C1 segment of cervical spinal cord (tissue), 14 donors: Measurements from ENCODE around the gene SNX10.

Experiments used
- DNase-seq, 14 donors: peaks; one replicate each; lab custom pipeline; 2025; lab: John Stamatoyannopoulos, UW

SNX10 gene

GRCh38 chr7:26367219-26367711 lies 75.6 kb downstream of the SNX10 start:
- DNase-seq = peak in 2 of 14 donors; percentile 4 to 18

DNA sequence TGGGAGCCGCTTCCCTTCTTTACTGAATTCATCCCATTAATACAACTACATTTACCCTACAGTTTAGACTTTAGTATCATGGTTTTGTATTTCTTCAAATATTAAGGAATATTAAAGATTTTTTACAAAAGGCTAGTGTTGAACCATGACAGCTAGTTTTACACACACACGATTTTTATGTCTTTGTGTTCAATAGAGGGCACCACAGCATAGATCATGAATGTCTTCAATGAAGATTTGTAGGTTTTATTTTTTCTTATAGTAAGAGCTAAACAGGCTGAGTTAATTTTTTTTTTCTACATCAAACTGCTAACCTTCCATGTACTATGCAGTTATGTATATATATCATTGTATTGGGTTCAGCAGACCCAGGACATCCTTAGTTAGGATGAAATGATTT lies 76.9 kb downstream of the SNX10 start:
- peak in 1 of 14 donors; percentile 12 for DNase-seq

DNA sequence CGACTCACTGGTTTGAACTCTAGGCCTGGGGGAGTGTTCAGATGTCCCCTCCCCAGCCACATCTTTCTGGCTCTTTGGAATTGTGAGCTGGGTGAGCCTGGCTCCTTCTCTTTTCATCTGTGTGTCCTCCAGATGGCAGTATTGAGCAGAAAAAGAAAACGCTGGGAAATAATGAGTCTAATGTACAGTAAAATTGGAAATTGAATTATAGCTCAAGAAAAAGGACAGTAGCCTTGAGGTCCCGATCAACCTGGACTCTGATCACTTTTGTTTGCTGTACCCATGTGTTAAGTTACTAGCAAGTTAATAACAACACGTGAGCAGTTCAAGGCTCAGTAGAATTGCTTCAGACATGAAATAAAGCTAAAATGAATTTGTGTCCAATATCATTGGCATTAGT lies 77.9 kb downstream of the SNX10 start:
- DNase-seq = peak in 7 of 14 donors; percentile 5 to 71 (median 25)

GRCh38 chr7:26370011-26370410 lies 78.3 kb downstream of the SNX10 start:
- no peak for DNase-seq

DNA sequence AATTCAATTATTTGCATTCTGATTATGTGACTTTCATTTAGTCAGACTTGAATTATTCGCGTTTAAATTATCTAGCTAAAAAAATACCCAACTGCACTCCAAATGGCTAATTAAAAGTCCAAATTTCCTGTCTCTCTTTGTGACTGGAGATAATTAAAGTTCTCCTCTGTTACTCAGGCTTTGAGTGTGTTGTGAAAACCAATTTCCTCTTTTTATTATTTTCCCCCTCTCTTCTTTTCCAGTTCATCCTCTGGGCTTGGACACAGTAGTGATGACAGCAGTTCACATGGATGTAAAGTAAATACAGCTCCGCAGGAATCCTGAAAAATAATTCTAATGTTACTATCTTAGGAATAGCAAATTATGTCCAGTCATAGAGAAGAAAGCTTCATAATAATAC lies 80.6 kb downstream of the SNX10 start:
- no peak for DNase-seq

DNA sequence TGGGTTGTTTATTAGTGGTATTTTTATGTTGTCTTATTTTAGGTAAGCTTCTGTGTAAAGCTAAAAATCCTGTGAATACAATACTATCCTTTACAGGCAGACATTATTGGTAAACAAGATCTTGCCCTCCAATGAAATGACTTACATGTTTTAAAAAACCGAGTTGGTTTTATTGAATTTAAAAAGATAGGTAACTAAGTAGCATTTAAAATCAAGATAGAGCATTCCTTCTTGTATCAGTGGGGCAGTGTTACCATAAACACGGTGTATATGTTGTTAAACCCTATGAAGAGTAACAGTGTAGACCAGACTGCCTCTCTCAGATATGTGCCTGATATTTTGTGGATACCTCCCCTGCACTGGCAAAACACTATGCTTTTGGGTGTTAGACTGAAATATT lies 81.0 kb downstream of the SNX10 start:
- peak in 1 of 14 donors; percentile 36 for DNase-seq

- DNase-seq = no peak
Observed at GRCh38 chr7:26374647-26375373, 83.1 kb downstream of the SNX10 start.

- DNase-seq = peak in 1 of 14 donors; percentile 86
Observed at GRCh38 chr7:26375726-26376174, 84.1 kb downstream of the SNX10 start.

DNA sequence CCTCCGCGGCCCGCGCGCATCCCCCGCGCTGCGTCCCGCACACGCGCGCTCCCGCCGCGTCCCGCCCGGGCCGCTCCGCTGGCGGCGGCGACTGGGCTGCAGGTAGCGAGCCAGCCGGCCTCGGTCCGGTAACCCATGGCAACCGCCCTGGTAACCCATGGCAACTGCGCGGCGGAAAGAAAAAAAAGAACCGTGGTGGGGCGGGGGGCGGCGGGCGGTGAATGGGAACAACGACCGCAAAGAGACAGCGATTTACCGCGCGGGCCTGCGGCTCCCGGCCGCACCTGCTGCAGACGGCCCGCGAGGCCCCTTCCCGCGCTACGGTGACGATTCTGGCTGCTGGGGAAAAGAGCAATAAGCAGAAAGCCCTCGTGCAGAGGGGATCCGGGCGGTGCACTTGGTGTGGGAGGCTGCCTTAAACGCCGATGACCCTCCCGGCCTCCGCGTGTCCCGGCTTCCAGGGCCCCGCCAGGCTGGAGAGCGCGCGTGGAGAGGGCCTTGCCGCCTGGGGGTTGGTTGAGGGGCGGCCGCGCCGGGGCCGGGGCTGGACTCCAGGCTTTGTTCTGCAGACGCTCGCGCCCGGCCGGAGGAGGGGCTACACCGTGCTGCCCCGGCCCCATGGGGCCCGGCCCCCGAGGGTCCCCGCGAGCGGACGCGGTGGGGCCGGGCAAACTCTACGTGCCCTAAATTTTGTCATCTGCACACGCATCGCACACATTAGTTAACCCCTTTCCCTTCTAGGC lies 84.7 kb downstream of the SNX10 start:
- DNase-seq = peak in 10 of 14 donors; percentile 34 to 86 (median 74)

DNA sequence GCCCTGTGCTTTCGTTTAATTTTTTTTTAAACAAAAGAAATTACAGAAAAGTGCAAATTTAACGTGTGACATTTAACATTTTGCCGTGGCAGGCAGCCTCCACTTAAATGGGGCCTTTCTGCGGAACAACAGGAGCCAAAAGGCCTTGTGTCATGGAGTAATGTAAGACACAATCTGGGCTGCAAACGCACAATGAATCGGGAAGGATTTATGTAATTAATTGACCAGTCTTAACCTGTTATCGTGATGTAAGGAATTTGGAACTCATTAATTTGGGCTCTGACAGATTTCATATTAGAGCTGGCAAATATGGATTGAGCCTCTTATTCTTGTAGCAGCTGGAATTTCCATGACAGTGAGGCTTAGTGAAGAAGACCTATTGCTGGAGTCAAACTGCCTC lies 86.4 kb downstream of the SNX10 start:
- peak in 1 of 14 donors; percentile 22 for DNase-seq

GRCh38 chr7:26379711-26380110 lies 88.0 kb downstream of the SNX10 start:
- DNase-seq = peak in 1 of 14 donors; percentile 10

DNA sequence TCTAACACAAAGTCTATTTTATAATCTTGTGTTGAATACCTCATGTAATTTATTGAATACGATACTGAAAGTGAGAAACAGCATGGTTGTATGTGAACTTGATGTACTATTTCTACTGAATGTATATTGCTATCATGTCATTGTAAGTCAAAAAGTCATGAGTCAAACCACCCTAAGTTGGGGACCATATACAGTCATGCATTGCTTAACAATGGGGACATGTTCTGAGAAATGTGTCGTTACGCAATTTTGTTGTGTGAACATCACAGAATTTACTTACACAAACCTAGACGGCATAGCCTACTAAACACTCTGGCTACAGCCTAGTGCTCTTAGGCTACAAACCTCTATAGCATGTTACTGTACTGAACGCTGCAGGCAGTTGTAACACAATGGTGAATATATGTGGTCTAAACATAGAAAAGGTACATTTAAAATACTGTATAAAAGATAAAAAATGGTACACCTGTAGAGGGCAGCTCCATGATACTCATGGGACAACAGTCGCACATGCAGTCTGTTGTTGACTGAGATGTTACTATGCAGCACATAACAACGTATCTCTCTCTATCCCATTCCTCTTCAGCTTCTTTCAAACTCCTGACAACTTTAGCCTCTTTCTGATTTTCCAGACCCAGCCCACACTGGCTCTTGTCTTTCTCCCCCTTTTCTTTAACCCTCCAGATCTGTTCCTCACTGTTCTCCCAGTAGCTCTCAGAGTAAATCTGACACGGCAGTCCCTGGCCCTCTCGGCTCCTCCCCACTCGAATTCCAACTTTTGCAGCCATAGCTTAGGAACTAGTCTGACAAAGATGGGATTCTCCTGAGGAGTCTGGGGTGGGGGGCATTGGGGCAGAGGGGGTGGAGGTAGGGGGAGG lies 90.1 kb downstream of the SNX10 start:
- no peak for DNase-seq

- no peak for DNase-seq
Observed at GRCh38 chr7:26385240-26385639, 93.6 kb downstream of the SNX10 start.

DNA sequence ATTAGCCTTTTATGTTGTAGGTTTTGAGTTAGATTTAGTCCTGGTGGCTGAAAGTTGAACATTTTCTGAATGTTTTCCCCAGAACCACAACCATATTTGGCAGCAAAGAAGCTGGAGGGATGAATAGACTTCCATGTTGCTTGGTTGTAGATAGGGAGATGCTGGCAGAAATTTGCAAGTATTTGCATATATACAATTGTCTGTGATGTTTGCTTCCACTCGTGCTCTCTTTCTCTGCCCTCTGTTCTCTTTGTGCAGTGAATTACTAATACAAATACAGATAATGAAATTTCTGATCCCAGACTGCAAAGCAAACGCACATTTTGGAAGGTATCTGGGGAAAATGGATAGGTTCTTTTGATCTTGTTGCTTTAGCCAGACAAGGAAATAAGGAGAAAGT lies 96.1 kb downstream of the SNX10 start:
- DNase-seq = no peak

GRCh38 chr7:26388256-26388655 lies 96.6 kb downstream of the SNX10 start:
- no peak for DNase-seq

GRCh38 chr7:26390016-26390415 lies 98.4 kb downstream of the SNX10 start:
- DNase-seq = no peak

DNA sequence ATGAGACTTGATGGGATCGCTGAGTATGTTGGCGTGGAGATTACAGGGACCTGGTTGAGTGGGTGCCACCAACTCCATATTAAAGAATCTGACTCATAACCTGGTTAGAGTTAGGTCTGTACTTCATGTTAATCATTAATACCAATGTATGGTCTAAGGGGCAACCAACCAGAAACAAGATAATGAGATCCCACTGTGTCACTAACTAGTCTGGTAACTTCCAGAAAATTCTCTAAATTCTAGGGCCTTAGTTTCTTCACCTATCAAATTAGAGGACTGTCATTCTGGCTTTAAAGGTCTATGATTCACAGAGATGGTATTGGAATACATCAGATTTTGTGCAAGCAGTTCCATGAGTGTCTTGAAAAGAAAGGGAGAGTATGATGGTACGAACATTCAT lies 102.2 kb downstream of the SNX10 start:
- no peak for DNase-seq

GRCh38 chr7:26397332-26397731 lies 105.7 kb downstream of the SNX10 start:
- peak in 10 of 14 donors; percentile 6 to 91 (median 20) for DNase-seq

- peak in 11 of 14 donors; percentile 28 to 82 (median 63) for DNase-seq
Observed at GRCh38 chr7:26397796-26398426, 106.2 kb downstream of the SNX10 start.

DNA sequence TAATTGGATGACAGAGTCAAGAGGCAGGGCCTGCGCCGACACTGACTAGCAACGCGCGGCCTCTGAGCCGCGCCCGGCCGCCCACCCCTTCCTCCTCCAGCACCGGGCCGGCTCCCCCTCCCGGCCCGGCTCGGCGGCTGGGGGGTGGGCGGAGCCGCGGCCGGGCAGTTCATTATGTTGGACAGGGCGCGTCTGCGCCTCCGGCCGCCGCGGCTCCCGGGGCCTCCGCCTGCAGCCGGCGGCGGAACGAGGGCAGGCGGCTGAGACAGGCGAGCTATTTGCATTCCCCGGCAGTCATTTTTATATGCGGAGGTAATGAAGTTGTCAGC lies 106.7 kb downstream of the SNX10 start:
- peak in 10 of 14 donors; percentile 42 to 87 (median 74) for DNase-seq
